ENCODE measurements around the gene SNX24.
A peak's percentile ranks its signal among the peaks of the same experiment; 100 is the strongest.

The SNX24 gene

GRCh38 chr5:122919969-122920368 is 74.6 kb downstream of the SNX24 start:
- TF ChIP-seq, protein P1, sequence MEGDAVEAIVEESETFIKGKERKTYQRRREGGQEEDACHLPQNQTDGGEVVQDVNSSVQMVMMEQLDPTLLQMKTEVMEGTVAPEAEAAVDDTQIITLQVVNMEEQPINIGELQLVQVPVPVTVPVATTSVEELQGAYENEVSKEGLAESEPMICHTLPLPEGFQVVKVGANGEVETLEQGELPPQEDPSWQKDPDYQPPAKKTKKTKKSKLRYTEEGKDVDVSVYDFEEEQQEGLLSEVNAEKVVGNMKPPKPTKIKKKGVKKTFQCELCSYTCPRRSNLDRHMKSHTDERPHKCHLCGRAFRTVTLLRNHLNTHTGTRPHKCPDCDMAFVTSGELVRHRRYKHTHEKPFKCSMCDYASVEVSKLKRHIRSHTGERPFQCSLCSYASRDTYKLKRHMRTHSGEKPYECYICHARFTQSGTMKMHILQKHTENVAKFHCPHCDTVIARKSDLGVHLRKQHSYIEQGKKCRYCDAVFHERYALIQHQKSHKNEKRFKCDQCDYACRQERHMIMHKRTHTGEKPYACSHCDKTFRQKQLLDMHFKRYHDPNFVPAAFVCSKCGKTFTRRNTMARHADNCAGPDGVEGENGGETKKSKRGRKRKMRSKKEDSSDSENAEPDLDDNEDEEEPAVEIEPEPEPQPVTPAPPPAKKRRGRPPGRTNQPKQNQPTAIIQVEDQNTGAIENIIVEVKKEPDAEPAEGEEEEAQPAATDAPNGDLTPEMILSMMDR (conservative IDR thresholded peaks at IDR 0.05; ENCODE audit: low read depth) = no peak
- CTCF ChIA-PET = interaction anchor here (0.6 kb wide), 1 partner anchor 66 kb away, joined by 4 read pairs; no protein-coding TSS in a partner anchor
- POLR2A ChIA-PET (ENCODE audit: low non-redundant PET) = no interaction called here
- H3K27ac ChIP-seq = no peak overlapping the region
- DNase-seq (ENCODE audit: low spot score) = no peak

GRCh38 chr5:122921826-122922225 is 76.4 kb downstream of the SNX24 start:
- no peak for DNase-seq (ENCODE audit: low spot score)
- TF ChIP-seq, protein P1 (conservative IDR thresholded peaks at IDR 0.05; ENCODE audit: low read depth) = no peak
- H3K27ac ChIP-seq = no peak overlapping the region
- POLR2A ChIA-PET (ENCODE audit: low non-redundant PET) = no interaction called here
- CTCF ChIA-PET = interaction anchor here (0.6 kb wide), 1 partner anchor 41 kb away, joined by 7 read pairs; no protein-coding TSS in a partner anchor

DNA sequence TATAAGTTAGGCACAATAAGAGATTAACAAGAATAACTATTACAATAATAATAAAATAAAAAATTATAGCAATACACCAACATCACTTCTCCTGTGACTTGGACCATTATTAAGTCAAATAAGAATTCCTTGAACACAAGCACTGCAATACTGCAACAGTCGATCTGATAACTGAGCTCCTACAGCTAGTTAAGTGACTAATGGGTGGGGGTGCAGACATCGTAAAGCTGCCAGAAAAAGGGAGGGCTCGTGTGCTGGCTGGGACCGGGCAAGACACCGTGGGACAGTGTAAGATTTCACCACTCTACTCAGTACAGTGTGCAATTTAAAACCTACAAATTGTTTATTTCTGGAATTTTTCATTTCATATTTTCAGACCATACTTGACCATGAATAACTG is 78.8 kb downstream of the SNX24 start:
- peak; percentile 37 for DNase-seq (ENCODE audit: low spot score)
- ChIA-PET POLR2A (ENCODE audit: low non-redundant PET) (no interaction called here), CTCF (interaction anchor here (0.5 kb wide), 1 partner anchor 125 kb away, joined by 3 read pairs; no protein-coding TSS in a partner anchor)
- H3K27ac ChIP-seq = no peak overlapping the region
- TF ChIP-seq, protein P1 (conservative IDR thresholded peaks at IDR 0.05; ENCODE audit: low read depth) = no peak

DNA sequence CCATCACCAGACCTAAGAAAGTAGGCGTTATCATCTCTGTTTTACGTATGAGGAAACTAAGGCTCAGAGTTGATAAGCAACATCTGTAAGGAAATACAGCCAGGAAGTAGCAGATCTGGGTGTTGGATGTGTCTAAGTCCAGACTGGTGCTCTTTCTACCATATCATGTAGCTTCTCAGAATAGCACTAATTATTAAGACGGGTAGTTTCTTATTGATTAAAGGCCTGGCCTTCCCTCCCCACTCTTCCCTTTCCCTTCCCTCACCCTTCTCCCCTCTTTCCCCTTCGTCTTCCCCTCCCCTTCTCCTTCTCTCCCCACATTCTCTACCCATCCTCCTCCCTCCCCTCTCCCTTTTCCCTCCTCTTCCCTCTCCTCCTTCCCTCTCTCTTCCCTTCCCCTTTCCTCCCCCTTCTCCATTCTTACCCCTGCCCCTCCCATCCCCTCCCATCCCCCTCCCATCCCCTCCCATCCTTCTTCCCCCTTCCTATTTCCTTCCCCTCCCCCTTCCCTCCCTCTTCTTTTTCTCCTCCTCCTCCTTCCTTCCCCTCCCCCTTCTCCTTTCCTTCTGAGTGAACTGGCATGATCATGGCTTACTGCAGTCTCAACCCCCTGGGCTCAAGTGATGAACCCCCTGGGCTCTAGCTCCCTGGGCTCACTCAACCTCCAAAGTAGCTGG is 79.4 kb downstream of the SNX24 start:
- no peak overlapping the region for H3K27ac ChIP-seq
- POLR2A ChIA-PET (ENCODE audit: low non-redundant PET) = no interaction called here
- DNase-seq (ENCODE audit: low spot score) = no peak
- TF ChIP-seq, protein P1 (conservative IDR thresholded peaks at IDR 0.05; ENCODE audit: low read depth) = no peak
- CTCF ChIA-PET = interaction anchor here (0.5 kb wide), 1 partner anchor 126 kb away, joined by 3 read pairs; no protein-coding TSS in a partner anchor

- H3K27ac ChIP-seq = no peak overlapping the region
- ChIA-PET CTCF (no interaction called here), POLR2A (ENCODE audit: low non-redundant PET) (no interaction called here)
- no peak for DNase-seq (ENCODE audit: low spot score)
- TF ChIP-seq, protein P1 (conservative IDR thresholded peaks at IDR 0.05; ENCODE audit: low read depth) = no peak
Measured at GRCh38 chr5:122929001-122929400, 83.6 kb downstream of the SNX24 start.

DNA sequence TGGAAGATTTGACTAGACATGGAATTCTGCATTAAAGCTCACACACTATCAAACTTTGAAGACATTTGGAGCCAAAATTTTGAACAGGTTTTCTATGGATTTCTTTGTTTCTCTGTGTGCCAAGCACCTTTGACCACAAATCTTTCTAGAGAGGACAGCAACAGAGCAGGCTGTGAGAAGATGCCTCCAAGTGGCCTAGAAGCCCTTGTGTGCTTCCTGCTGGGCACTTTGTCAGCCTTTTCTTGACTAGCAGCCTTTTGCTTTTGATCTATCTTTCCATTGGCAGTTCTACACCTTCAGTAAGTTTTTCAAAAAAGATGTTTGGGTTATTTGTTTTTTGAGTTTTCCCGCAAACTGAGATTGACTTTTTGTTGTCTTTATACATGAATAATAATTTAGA is 84.6 kb downstream of the SNX24 start:
- DNase-seq (ENCODE audit: low spot score) = no peak
- CTCF ChIA-PET = no interaction called here
- POLR2A ChIA-PET (ENCODE audit: low non-redundant PET) = no interaction called here
- TF ChIP-seq, protein P1 (conservative IDR thresholded peaks at IDR 0.05; ENCODE audit: low read depth) = no peak
- H3K27ac ChIP-seq = no peak overlapping the region
